GM12801 (cell line): Measurements from ENCODE around the gene RNASE7.

ENCODE experiments used
- CTCF ChIP-seq: IDR thresholded peaks from one replicate; pipeline ENCODE4 v1.5.1; 2011; ENCODE audit warnings: control low read depth; ENCODE audit not compliant: insufficient read length; ENCODE audit errors: extremely low read depth

Gene RNASE7

GRCh38 chr14:21092273-21093011, 50.3 kb downstream of the RNASE7 start:
- TF ChIP-seq CTCF, result peak; percentile 99

DNA sequence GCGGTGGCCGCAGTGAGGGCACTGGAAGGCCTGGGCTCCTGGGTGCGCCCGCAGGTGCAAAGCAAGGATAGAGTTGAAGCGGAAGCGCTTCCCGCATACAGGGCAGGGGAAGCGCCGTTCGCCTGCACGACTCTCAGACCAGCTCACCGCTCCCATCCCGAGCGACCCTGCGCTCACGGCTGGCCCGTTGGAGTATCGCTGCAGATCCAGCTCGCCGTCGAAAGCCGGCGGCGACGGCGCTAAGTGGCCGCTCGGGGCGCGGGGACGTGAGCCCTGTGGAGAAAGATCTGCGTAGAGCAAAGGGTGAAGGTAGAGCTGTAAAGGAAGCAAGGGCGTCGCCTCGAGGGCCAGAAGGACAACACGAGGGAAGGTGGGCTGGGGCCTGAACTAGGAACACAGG, 50.9 kb downstream of the RNASE7 start:
- no peak for TF ChIP-seq CTCF
